BE2C (cell line): ENCODE results near the gene PAPLN.

Experiments used
- DNase-seq: peaks from one replicate; pipeline ENCODE4 v3.0.0-alpha.2; 2020
- H3K27me3 ChIP-seq: fragments of 250-450 bp; sonication (Bioruptor Pico); 2 replicates; pipeline ENCODE4 v1.5.1; 2020; ENCODE audit warnings: mild to moderate bottlenecking
- H3K36me3 ChIP-seq: fragments of 250-450 bp; sonication (Bioruptor Pico); 2 replicates; pipeline ENCODE4 v1.5.1; 2020; ENCODE audit warnings: mild to moderate bottlenecking
- H3K4me1 ChIP-seq: fragments of 250-450 bp; sonication (Bioruptor Pico); 2 replicates; pipeline ENCODE4 v1.5.1; 2020
- H3K4me3 ChIP-seq: 2 replicates; pipeline ENCODE4 v1.5.1; 2011; ENCODE audit warnings: low read depth, low read length
- H3K9me3 ChIP-seq: fragments of 250-450 bp; sonication (Bioruptor Pico); 2 replicates; pipeline ENCODE4 v1.5.1; 2020
- CTCF ChIP-seq: IDR thresholded peaks from 2 replicates; pipeline ENCODE4 v1.5.1; 2012; ENCODE audit warnings: mild to moderate bottlenecking, low read depth, low read length

The PAPLN gene

GRCh38 chr14:73311708-73312030, 74.4 kb downstream of the PAPLN start:
- Histone ChIP-seq H3K4me1 (peaks cover 3% of the 10 kb centered on the region; the same call in 1 of the 2 replicates), H3K36me3 (0 out of 2 replicates have a peak, but pooled peaks cover 3% of the 10 kb centered on the region), H3K4me3 (no peak overlapping the region), H3K9me3 (no peaks in the 10 kb centered on the region; the same call in 1 of the 2 replicates), H3K27me3 (no peaks in the 10 kb centered on the region)
- no peak for DNase-seq
- TF ChIP-seq CTCF: no peak

GRCh38 chr14:73312687-73313086, 75.4 kb downstream of the PAPLN start:
- no peak for DNase-seq
- Histone ChIP-seq H3K4me3 (no peak overlapping the region), H3K36me3 (peaks cover 3% of the 10 kb centered on the region; the same call in 1 of the 2 replicates)

GRCh38 chr14:73313151-73313550, 75.8 kb downstream of the PAPLN start:
- TF ChIP-seq CTCF: no peak

More at GRCh38 chr14:73312687-73313086, 75.4 kb downstream of the PAPLN start:
- Histone ChIP-seq H3K9me3 (no peaks in the 10 kb centered on the region; the same call in 1 of the 2 replicates), H3K4me1 (peaks cover 3% of the 10 kb centered on the region; the same call in 1 of the 2 replicates), H3K27me3 (no peaks in the 10 kb centered on the region)
- TF ChIP-seq CTCF: no peak

GRCh38 chr14:73323896-73324399, 86.6 kb downstream of the PAPLN start:
- H3K27me3 ChIP-seq: no peaks in the 10 kb centered on the region
- H3K9me3 ChIP-seq: no peaks in the 10 kb centered on the region
- no peak overlapping the region for H3K4me3 ChIP-seq
- TF ChIP-seq CTCF: no peak
- 0 out of 2 replicates have a peak, but pooled peaks cover 3% of the 10 kb centered on the region for H3K4me1 ChIP-seq
- no peak for DNase-seq
- no peaks in the 10 kb centered on the region; the same call in 1 of the 2 replicates for H3K36me3 ChIP-seq

More at GRCh38 chr14:73313151-73313550, 75.8 kb downstream of the PAPLN start:
- Histone ChIP-seq H3K27me3 (no peaks in the 10 kb centered on the region), H3K4me3 (no peak overlapping the region), H3K36me3 (peaks cover 3% of the 10 kb centered on the region; the same call in 1 of the 2 replicates), H3K9me3 (no peaks in the 10 kb centered on the region; the same call in 1 of the 2 replicates), H3K4me1 (peaks cover 3% of the 10 kb centered on the region; the same call in 1 of the 2 replicates)
- DNase-seq: no peak
